Mammary epithelial cell (primary cell): ENCODE data around the gene LIN28A.

ENCODE experiments used
- CTCF ChIP-seq, 2 donors: IDR thresholded peaks in 1 of 2; conservative IDR thresholded peaks in 1 of 2; 2 replicates each; pipeline ENCODE4 v1.5.1; 2011 to 2012; ENCODE audit warnings: inconsistent platforms in 2 of 2, low read length in 2 of 2, mild to moderate bottlenecking in 2 of 2, control low read depth in 1 of 2, low read depth in 1 of 2; ENCODE audit not compliant: insufficient read depth in 1 of 2; ENCODE audit errors: extremely low read depth in 1 of 2
- EZH2 ChIP-seq: IDR thresholded peaks from 2 replicates; pipeline ENCODE4 v1.6.1; 2012; ENCODE audit warnings: low read length, inconsistent platforms, borderline replicate concordance

GRCh38 chr1:26468911-26469310 is 58.3 kb downstream of the LIN28A start:
- TF ChIP-seq CTCF (conservative IDR thresholded peaks at IDR 0.05 in 1 of 2, IDR thresholded peaks at IDR 0.05 in 1 of 2; ENCODE audit: extremely low read depth in 1 of 2, insufficient read depth in 1 of 2, low read depth in 1 of 2, low read length in 2 of 2) (no peak), EZH2 (no peak)
